ENCODE measurements around the gene CBFA2T3. TPM values are rescaled to one million over a fixed set of nuclear protein-coding genes. Genes with fewer than 3 reads are reported as not detected.

The CBFA2T3 gene
- total RNA-seq, 6 experiments from 2014 or later: 2.5 to 9.8 (median 4.2) TPM

DNA sequence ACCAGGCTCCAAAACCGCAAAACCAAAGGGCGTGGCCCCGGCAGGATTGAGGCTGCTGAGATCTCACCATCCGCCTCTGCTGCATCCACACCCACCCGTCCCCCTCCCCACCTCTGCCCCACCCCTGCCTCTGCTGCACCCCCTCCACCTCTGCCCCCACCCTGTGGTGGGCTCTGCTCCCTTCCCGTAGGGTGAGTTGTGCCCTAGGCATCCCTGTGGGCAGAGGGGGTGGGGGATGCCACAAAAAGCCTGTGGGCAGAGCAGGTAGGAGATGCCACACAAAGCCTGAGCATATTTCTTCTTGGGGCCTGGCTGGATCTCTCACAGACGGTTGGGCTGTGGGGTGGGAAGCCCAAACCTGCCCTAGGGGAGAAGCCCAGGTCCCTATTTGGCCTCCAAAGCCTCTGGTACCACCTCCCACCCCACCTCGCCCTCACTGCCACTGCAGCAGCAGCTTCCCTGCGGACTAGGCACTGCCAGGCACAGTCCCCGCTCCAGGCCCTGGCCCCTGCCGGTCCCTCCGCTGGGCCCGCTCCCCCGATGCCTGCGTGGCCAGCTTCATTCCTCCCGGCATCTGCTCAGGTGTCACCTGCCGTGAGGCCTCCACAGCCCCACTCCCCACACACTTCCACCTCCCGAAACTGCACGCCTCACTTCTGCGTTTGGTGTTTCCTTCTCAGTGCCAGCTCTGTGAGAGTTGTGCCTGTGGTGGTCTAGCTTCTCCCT, 99.3 kb downstream of the CBFA2T3 start:
- no peak for DNase-seq
- H3K4me1 ChIP-seq: peaks cover 0 to 20% (median 0%) of the 10 kb centered on the region in 4 donors
- intact Hi-C loops (cut with DNase I): no loop called here
- no peaks in the 10 kb centered on the region for H3K27me3 ChIP-seq
- no peak overlapping the region for H3K27ac ChIP-seq
- H3K36me3 ChIP-seq: no peaks in the 10 kb centered on the region
- TF ChIP-seq POLR2A (IDR thresholded peaks at IDR 0.05): no peak
- TF ChIP-seq, protein P1, sequence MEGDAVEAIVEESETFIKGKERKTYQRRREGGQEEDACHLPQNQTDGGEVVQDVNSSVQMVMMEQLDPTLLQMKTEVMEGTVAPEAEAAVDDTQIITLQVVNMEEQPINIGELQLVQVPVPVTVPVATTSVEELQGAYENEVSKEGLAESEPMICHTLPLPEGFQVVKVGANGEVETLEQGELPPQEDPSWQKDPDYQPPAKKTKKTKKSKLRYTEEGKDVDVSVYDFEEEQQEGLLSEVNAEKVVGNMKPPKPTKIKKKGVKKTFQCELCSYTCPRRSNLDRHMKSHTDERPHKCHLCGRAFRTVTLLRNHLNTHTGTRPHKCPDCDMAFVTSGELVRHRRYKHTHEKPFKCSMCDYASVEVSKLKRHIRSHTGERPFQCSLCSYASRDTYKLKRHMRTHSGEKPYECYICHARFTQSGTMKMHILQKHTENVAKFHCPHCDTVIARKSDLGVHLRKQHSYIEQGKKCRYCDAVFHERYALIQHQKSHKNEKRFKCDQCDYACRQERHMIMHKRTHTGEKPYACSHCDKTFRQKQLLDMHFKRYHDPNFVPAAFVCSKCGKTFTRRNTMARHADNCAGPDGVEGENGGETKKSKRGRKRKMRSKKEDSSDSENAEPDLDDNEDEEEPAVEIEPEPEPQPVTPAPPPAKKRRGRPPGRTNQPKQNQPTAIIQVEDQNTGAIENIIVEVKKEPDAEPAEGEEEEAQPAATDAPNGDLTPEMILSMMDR (IDR thresholded peaks at IDR 0.05): no peak
- no peak overlapping the region for H3K4me3 ChIP-seq
- ATAC-seq: no peak
- 75% methylated on average over 8 of the region's 20 CpGs for WGBS (ENCODE audit: insufficient coverage, low coverage, low lambda C conversion rate, missing lambda C conversion rate)
- H3K9me3 ChIP-seq: no peaks in the 10 kb centered on the region

DNA sequence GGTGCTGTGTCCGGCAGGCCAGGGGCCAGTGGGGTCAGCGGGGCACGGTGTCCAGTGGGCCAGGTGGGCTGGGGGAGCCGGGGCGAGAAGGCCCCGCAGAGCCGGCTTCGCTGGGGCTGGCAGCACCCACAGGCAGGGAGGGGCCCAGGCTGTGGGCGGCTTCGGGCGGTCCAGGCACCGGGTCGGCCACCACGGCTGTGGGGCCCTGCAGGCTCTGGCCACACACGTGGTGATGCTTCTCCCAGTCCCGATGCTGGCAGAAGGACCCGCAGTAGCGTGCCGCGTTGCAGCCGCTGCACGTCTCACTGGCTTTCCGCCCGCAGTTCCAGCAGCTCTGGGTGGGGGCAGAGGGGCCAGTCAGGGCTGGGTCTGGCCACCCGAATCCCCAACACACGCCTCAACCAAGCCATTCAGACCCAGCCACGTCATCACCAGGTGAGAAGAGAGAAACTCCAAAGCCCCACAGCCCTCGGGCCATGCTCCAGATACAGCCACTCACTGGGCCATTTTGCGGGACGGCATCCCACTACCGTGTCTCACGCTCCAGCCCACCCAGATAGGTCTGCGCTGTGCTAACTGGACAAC, 100.0 kb downstream of the CBFA2T3 start:
- TF ChIP-seq, protein P1 (IDR thresholded peaks at IDR 0.05): no peak
- Histone ChIP-seq H3K36me3 (no peaks in the 10 kb centered on the region), H3K27ac (no peak overlapping the region), H3K9me3 (no peaks in the 10 kb centered on the region), H3K4me1 (peaks cover 0 to 18% (median 0%) of the 10 kb centered on the region in 4 donors), H3K27me3 (no peaks in the 10 kb centered on the region), H3K4me3 (no peak overlapping the region)
- no peak for ATAC-seq
- WGBS (ENCODE audit: insufficient coverage, low coverage, low lambda C conversion rate, missing lambda C conversion rate): 91% methylated on average over 4 of the region's 33 CpGs
- intact Hi-C loops (cut with DNase I): no loop called here
- no peak for DNase-seq

DNA sequence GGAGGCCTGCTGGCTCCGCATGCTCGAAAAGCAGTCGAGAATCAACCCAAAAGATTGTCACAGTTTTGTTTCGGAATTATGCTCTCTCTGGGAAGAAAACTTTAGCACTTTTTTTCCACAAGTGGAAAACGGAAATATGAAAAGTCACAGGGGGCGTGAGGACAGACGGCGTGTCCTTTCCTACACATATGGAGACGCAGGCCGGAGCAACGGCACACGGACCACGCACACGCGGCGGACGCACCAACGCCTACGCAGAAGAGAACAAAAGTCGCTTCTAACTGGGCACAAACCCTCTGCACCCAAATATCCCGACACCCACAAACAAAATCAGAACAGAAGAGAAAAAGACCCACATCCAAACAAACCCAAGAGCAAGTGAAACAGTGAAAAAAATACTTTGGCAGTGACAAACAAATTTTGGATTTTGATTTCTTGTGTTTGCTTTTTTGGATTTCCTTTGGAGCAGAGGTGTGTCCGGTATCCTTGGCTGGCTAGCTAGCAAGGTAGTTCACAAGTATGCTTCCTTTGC, 101.2 kb downstream of the CBFA2T3 start:
- Histone ChIP-seq H3K4me1 (peaks cover 0 to 10% (median 0%) of the 10 kb centered on the region in 4 donors), H3K4me3 (no peak overlapping the region), H3K36me3 (no peaks in the 10 kb centered on the region), H3K27ac (no peak overlapping the region), H3K9me3 (no peaks in the 10 kb centered on the region), H3K27me3 (no peaks in the 10 kb centered on the region)
- 92% methylated on average over 10 of the region's 22 CpGs for WGBS (ENCODE audit: insufficient coverage, low coverage, low lambda C conversion rate, missing lambda C conversion rate)
- ATAC-seq (no peak), DNase-seq (no peak)
- TF ChIP-seq, protein P1 (IDR thresholded peaks at IDR 0.05): no peak
- no peak for TF ChIP-seq POLR2A (IDR thresholded peaks at IDR 0.05)
- intact Hi-C loops (cut with DNase I): no loop called here

DNA sequence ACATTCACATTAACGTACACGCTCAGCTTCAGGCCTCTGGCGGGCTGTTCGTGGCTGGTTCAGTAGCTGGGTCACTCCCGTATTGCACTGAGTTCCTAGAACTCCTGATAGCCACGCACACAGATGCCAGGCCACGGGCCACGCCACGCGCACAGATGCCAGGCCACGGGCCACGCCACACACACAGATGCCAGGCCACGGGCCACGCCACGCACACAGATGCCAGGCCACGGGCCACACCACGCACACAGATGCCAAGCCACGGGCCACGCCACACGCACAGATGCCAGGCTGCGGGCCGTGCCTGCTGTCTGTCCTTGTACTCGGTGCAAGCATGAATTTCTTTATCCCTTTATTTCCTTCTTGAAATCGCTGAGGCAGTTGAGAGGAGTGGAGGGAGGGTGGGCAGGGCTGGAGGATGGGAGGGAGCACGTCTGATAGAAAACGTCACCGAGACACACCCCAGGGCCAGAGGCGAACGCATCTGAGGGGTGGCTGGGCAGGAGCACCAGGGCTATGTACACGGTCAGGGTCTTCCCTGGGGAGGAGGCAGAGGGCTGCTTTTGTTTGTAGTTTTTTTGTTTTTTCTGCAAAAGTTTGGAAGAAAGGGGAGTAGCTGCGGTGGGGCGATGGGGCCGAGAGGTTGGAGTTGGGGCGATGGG, 101.9 kb downstream of the CBFA2T3 start:
- no peak overlapping the region for H3K27ac ChIP-seq

More for the DNA sequence above, 101.9 kb downstream of the CBFA2T3 start:
- Histone ChIP-seq H3K9me3 (no peaks in the 10 kb centered on the region), H3K27me3 (no peaks in the 10 kb centered on the region), H3K36me3 (no peaks in the 10 kb centered on the region), H3K4me1 (peaks cover 0 to 4% (median 0%) of the 10 kb centered on the region in 4 donors), H3K4me3 (no peak overlapping the region)
- intact Hi-C loops (cut with DNase I): no loop called here
- ATAC-seq: no peak
- TF ChIP-seq POLR2A (IDR thresholded peaks at IDR 0.05): no peak
- TF ChIP-seq, protein P1 (IDR thresholded peaks at IDR 0.05): no peak
- WGBS (ENCODE audit: insufficient coverage, low coverage, low lambda C conversion rate, missing lambda C conversion rate): 89% methylated on average over 24 of the region's 34 CpGs
- DNase-seq: no peak
